ENCODE data around the gene PHLDB2. TPM values are rescaled to one million over a fixed set of nuclear protein-coding genes. Genes with fewer than 3 reads are reported as not detected.

The PHLDB2 gene
- 17.0 TPM for polyA plus RNA-seq (2013, experiment 1 of 2)
- 17.5 TPM for polyA plus RNA-seq (2013, experiment 2 of 2)

DNA sequence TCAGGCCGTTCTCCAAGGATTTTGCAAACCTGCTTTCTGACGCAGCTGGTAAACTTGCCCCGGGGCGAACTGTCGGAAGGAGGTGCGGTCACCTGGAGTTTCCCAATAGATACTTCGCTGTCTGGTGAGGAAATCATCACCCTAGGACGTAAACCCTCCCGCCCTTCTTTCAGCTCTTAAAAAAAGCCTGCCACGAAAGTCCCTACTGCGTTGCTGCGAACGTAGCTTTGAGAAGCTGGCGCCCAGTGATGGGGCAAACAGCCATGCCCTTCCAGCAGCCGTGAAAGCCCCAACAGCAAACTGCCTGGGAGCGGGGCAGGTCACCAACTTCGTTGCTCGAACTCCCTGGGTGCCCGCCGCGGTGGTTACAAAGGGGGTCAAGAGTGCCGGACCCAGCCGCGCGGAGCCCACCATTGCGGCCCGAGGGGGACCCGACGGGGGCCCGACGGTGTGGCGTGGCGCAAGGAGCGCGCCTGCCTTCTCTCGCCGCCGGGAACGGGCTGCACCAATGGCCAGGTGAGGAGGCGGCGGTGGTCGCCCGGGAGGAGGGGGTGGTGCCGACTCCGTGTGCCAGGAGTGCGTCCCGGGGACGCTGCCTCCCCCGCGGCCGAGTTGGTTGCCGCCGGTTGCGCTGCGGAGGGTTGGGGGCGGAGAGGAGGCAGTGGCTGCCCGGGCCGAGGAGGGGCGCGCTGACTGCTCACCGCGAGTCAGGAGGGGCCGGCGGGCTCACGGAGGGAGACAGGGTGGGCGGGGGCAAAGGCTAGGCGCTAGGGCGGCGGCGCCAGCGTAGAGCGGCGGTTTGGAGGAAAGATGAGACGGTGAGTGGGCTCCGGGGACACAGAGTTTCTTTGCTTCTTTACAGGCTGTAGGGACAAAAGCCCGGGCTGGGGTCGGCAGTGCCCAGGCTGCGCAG is at the start of gene PHLDB2:
Gene PHLDB2 (plus strand): TSS at position 205 of the 913 bp plus-strand sequence. CDS start 24,813 bp downstream, outside the sequence.
- Histone ChIP-seq H2BK12ac (ENCODE audit: low read length in 2 of 2) (peak within 1 kb of the TSS; percentile 95 to 98), H3K4me2 (ENCODE audit: low read length, poor library complexity, severe bottlenecking) (peak within 1 kb of the TSS; percentile 44), H3K18ac (ENCODE audit: low read depth in 1 of 2, low read length in 2 of 2) (peak within 1 kb of the TSS; percentile 82 to 91), H3K23ac (ENCODE audit: low read length in 2 of 2) (peak within 1 kb of the TSS in 1 of 2 experiments; percentile 91), H4K91ac (ENCODE audit: low read length) (peak within 1 kb of the TSS; percentile 100), H4K8ac (ENCODE audit: low read length) (peak within 1 kb of the TSS; percentile 91), H2AFZ (ENCODE audit: low read depth, low read length) (peak within 1 kb of the TSS; percentile 79), H3K4me3 (ENCODE audit: insufficient read depth in 1 of 2, low read depth in 1 of 2, low read length in 2 of 2) (peak within 1 kb of the TSS; percentile 70 to 95), H3K14ac (ENCODE audit: low read length in 2 of 2) (peak within 1 kb of the TSS in 1 of 2 experiments; percentile 93), H3K79me1 (replicated peaks; ENCODE audit: low read length, poor library complexity, severe bottlenecking) (peaks cover 2% of the 10 kb centered on the region), H3K9ac (ENCODE audit: low read length) (peak within 1 kb of the TSS; percentile 99), H2AK5ac (ENCODE audit: low read length, severe bottlenecking) (peak within 1 kb of the TSS; percentile 81), H3K36me3 (ENCODE audit: control insufficient read depth in 1 of 2, insufficient read depth in 2 of 2, low read depth in 1 of 2, low read length in 2 of 2) (no peaks in the 10 kb centered on the region), H2BK5ac (ENCODE audit: low read depth, low read length, poor library complexity, severe bottlenecking) (peak within 1 kb of the TSS; percentile 99), H3K27ac (ENCODE audit: low read length, poor library complexity, severe bottlenecking) (peak within 1 kb of the TSS; percentile 86), H3K27me3 (ENCODE audit: control insufficient read depth in 1 of 2, insufficient read depth in 1 of 2, low read length in 2 of 2) (no peaks in the 10 kb centered on the region), H2BK15ac (ENCODE audit: low read depth, poor library complexity, severe bottlenecking) (peak within 1 kb of the TSS; percentile 97), H2BK120ac (ENCODE audit: low read depth, low read length) (peak within 1 kb of the TSS; percentile 97), H3K4me1 (ENCODE audit: control insufficient read depth, insufficient read depth, low read depth, low read length) (peaks cover 6% of the 10 kb centered on the region), H3K4ac (ENCODE audit: low read depth in 1 of 2, low read length in 2 of 2) (peak within 1 kb of the TSS; percentile 60 to 91), H3K9me3 (ENCODE audit: control insufficient read depth, low read length) (no peaks in the 10 kb centered on the region)
- peak; percentile 82 for DNase-seq
- WGBS: 1% methylated on average over 75 of the region's 78 CpGs

GRCh38 chr3:111810909-111811308 is 48.2 kb upstream of the PHLDB2 start:
- Histone ChIP-seq H2BK120ac (ENCODE audit: low read depth, low read length) (no peak overlapping the region), H3K79me1 (replicated peaks; ENCODE audit: low read length, poor library complexity, severe bottlenecking) (no peaks in the 10 kb centered on the region), H4K8ac (ENCODE audit: low read length) (no peak overlapping the region), H2AK5ac (ENCODE audit: low read length, severe bottlenecking) (no peak overlapping the region), H3K4ac (ENCODE audit: low read depth in 1 of 2, low read length in 2 of 2) (no peak overlapping the region), H3K18ac (ENCODE audit: low read depth in 1 of 2, low read length in 2 of 2) (no peak overlapping the region), H2BK12ac (ENCODE audit: low read length in 2 of 2) (no peak overlapping the region), H3K4me2 (ENCODE audit: low read length, poor library complexity, severe bottlenecking) (no peak overlapping the region), H3K9ac (ENCODE audit: low read length) (peak overlapping the region; percentile 33), H2AFZ (ENCODE audit: low read depth, low read length) (no peak overlapping the region), H3K23ac (ENCODE audit: low read length in 2 of 2) (no peak overlapping the region), H3K4me3 (ENCODE audit: insufficient read depth in 1 of 2, low read depth in 1 of 2, low read length in 2 of 2) (no peak overlapping the region), H3K36me3 (ENCODE audit: control insufficient read depth in 1 of 2, insufficient read depth in 2 of 2, low read depth in 1 of 2, low read length in 2 of 2) (no peaks in the 10 kb centered on the region), H3K4me1 (ENCODE audit: control insufficient read depth, insufficient read depth, low read depth, low read length) (peaks cover 6% of the 10 kb centered on the region), H2BK5ac (ENCODE audit: low read depth, low read length, poor library complexity, severe bottlenecking) (no peak overlapping the region), H2BK15ac (ENCODE audit: low read depth, poor library complexity, severe bottlenecking) (no peak overlapping the region), H3K27ac (ENCODE audit: low read length, poor library complexity, severe bottlenecking) (peak overlapping the region; percentile 68), H3K9me3 (ENCODE audit: control insufficient read depth, low read length) (no peaks in the 10 kb centered on the region), H4K91ac (ENCODE audit: low read length) (no peak overlapping the region), H3K14ac (ENCODE audit: low read length in 2 of 2) (no peak overlapping the region), H3K27me3 (ENCODE audit: control insufficient read depth in 1 of 2, insufficient read depth in 1 of 2, low read length in 2 of 2) (no peaks in the 10 kb centered on the region)
- DNase-seq: peak; percentile 79

- H3K36me3 ChIP-seq (ENCODE audit: control insufficient read depth in 1 of 2, insufficient read depth in 2 of 2, low read depth in 1 of 2, low read length in 2 of 2): no peaks in the 10 kb centered on the region
- no peaks in the 10 kb centered on the region for H3K9me3 ChIP-seq (ENCODE audit: control insufficient read depth, low read length)
- no peak overlapping the region for H3K18ac ChIP-seq (ENCODE audit: low read depth in 1 of 2, low read length in 2 of 2)
- H2BK12ac ChIP-seq (ENCODE audit: low read length in 2 of 2): peak overlapping the region in 1 of 2 experiments; percentile 48
- no peak overlapping the region for H3K14ac ChIP-seq (ENCODE audit: low read length in 2 of 2)
- peak overlapping the region; percentile 33 for H3K9ac ChIP-seq (ENCODE audit: low read length)
- WGBS: no CpG with 5 or more reads among the region's 1 CpG
- H3K4me2 ChIP-seq (ENCODE audit: low read length, poor library complexity, severe bottlenecking): no peak overlapping the region
- no peak overlapping the region for H2BK120ac ChIP-seq (ENCODE audit: low read depth, low read length)
- H3K4me1 ChIP-seq (ENCODE audit: control insufficient read depth, insufficient read depth, low read depth, low read length): peaks cover 6% of the 10 kb centered on the region
- no peak overlapping the region for H2AFZ ChIP-seq (ENCODE audit: low read depth, low read length)
- H4K91ac ChIP-seq (ENCODE audit: low read length): no peak overlapping the region
- H3K27me3 ChIP-seq (ENCODE audit: control insufficient read depth in 1 of 2, insufficient read depth in 1 of 2, low read length in 2 of 2): no peaks in the 10 kb centered on the region
- H2BK15ac ChIP-seq (ENCODE audit: low read depth, poor library complexity, severe bottlenecking): no peak overlapping the region
- no peak overlapping the region for H3K4me3 ChIP-seq (ENCODE audit: insufficient read depth in 1 of 2, low read depth in 1 of 2, low read length in 2 of 2)
- peak overlapping the region; percentile 59 for H3K27ac ChIP-seq (ENCODE audit: low read length, poor library complexity, severe bottlenecking)
- H4K8ac ChIP-seq (ENCODE audit: low read length): no peak overlapping the region
- no peak overlapping the region for H3K23ac ChIP-seq (ENCODE audit: low read length in 2 of 2)
- DNase-seq: no peak
- no peak overlapping the region for H2AK5ac ChIP-seq (ENCODE audit: low read length, severe bottlenecking)
- no peak overlapping the region for H3K4ac ChIP-seq (ENCODE audit: low read depth in 1 of 2, low read length in 2 of 2)
- H2BK5ac ChIP-seq (ENCODE audit: low read depth, low read length, poor library complexity, severe bottlenecking): no peak overlapping the region
- no peaks in the 10 kb centered on the region for H3K79me1 ChIP-seq (replicated peaks; ENCODE audit: low read length, poor library complexity, severe bottlenecking)
These were observed 47.3 kb upstream of the PHLDB2 start for GRCh38 chr3:111811811-111812210.

GRCh38 chr3:111812701-111813100 is 46.4 kb upstream of the PHLDB2 start:
- H2AK5ac ChIP-seq (ENCODE audit: low read length, severe bottlenecking): no peak overlapping the region
- no peaks in the 10 kb centered on the region for H3K27me3 ChIP-seq (ENCODE audit: control insufficient read depth in 1 of 2, insufficient read depth in 1 of 2, low read length in 2 of 2)
- no CpG with 5 or more reads among the region's 1 CpG for WGBS
- peak overlapping the region; percentile 59 for H3K27ac ChIP-seq (ENCODE audit: low read length, poor library complexity, severe bottlenecking)
- H3K18ac ChIP-seq (ENCODE audit: low read depth in 1 of 2, low read length in 2 of 2): no peak overlapping the region
- DNase-seq: no peak
- no peak overlapping the region for H2BK5ac ChIP-seq (ENCODE audit: low read depth, low read length, poor library complexity, severe bottlenecking)
- no peak overlapping the region for H2BK12ac ChIP-seq (ENCODE audit: low read length in 2 of 2)
- no peak overlapping the region for H3K4ac ChIP-seq (ENCODE audit: low read depth in 1 of 2, low read length in 2 of 2)
- no peaks in the 10 kb centered on the region for H3K9me3 ChIP-seq (ENCODE audit: control insufficient read depth, low read length)
- no peak overlapping the region for H3K4me3 ChIP-seq (ENCODE audit: insufficient read depth in 1 of 2, low read depth in 1 of 2, low read length in 2 of 2)
- no peak overlapping the region for H2BK15ac ChIP-seq (ENCODE audit: low read depth, poor library complexity, severe bottlenecking)
- no peaks in the 10 kb centered on the region for H3K79me1 ChIP-seq (replicated peaks; ENCODE audit: low read length, poor library complexity, severe bottlenecking)
- no peaks in the 10 kb centered on the region for H3K36me3 ChIP-seq (ENCODE audit: control insufficient read depth in 1 of 2, insufficient read depth in 2 of 2, low read depth in 1 of 2, low read length in 2 of 2)
- H3K9ac ChIP-seq (ENCODE audit: low read length): no peak overlapping the region
- no peak overlapping the region for H3K4me2 ChIP-seq (ENCODE audit: low read length, poor library complexity, severe bottlenecking)
- H2AFZ ChIP-seq (ENCODE audit: low read depth, low read length): no peak overlapping the region
- no peak overlapping the region for H4K91ac ChIP-seq (ENCODE audit: low read length)
- no peak overlapping the region for H4K8ac ChIP-seq (ENCODE audit: low read length)
- no peak overlapping the region for H3K14ac ChIP-seq (ENCODE audit: low read length in 2 of 2)
- H3K23ac ChIP-seq (ENCODE audit: low read length in 2 of 2): no peak overlapping the region
- H3K4me1 ChIP-seq (ENCODE audit: control insufficient read depth, insufficient read depth, low read depth, low read length): peaks cover 3% of the 10 kb centered on the region
- no peak overlapping the region for H2BK120ac ChIP-seq (ENCODE audit: low read depth, low read length)
